ENCODE data around the gene CPLANE1. TPM values are rescaled to one million over a fixed set of nuclear protein-coding genes. Genes with fewer than 3 reads are reported as not detected.
A peak's percentile ranks its signal among the peaks of the same experiment; 100 is the strongest.
"Not testable (repeated sequence)": the region's sequence is repeated elsewhere in the genome, so short reads cannot be mapped to it uniquely, and the experiment has no call there.

CPLANE1 gene
- total RNA-seq, 2 experiments from 2014 or later = 6.2 to 7.4 TPM

- no peak overlapping the region for H3K27ac Mint-ChIP-seq
- intact Hi-C loops (cut with DNase I, micrococcal nuclease) = no loop called here
- ChIA-PET POLR2A (no interaction called here), CTCF (no interaction called here)
- H3K9me3 Mint-ChIP-seq (ENCODE audit: low read depth) = no peaks in the 10 kb centered on the region
- ATAC-seq (no peak), DNase-seq (no peak)
- no peak overlapping the region for H3K4me3 Mint-ChIP-seq
- H3K36me3 Mint-ChIP-seq (ENCODE audit: low read depth) = peaks cover 3% of the 10 kb centered on the region
- peaks cover 6% of the 10 kb centered on the region for H3K4me1 Mint-ChIP-seq
- H3K27me3 Mint-ChIP-seq = no peaks in the 10 kb centered on the region
Measured at GRCh38 chr5:37247496-37247895, 1.7 kb downstream of the CPLANE1 start.

- peaks cover 6% of the 10 kb centered on the region for H3K4me1 Mint-ChIP-seq
- H3K27me3 Mint-ChIP-seq = no peaks in the 10 kb centered on the region
- intact Hi-C loops (cut with DNase I, micrococcal nuclease) = no loop called here
- no peak overlapping the region for H3K4me3 Mint-ChIP-seq
- no peaks in the 10 kb centered on the region for H3K9me3 Mint-ChIP-seq (ENCODE audit: low read depth)
- no peak for DNase-seq
- ChIA-PET CTCF (no interaction called here), POLR2A (interaction anchor here (0.6 kb wide), 1 partner anchor 76 kb away, joined by 10 read pairs; no protein-coding TSS in a partner anchor)
- H3K27ac Mint-ChIP-seq = no peak overlapping the region
- peaks cover 3% of the 10 kb centered on the region for H3K36me3 Mint-ChIP-seq (ENCODE audit: low read depth)
- no peak for ATAC-seq
Measured at GRCh38 chr5:37247036-37247435, 2.1 kb downstream of the CPLANE1 start.

GRCh38 chr5:37234288-37234687 is 14.9 kb downstream of the CPLANE1 start:
- CTCF ChIA-PET = no interaction called here
- intact Hi-C loops (cut with DNase I, micrococcal nuclease) = no loop called here
- peaks cover 43% of the 10 kb centered on the region for H3K36me3 Mint-ChIP-seq (ENCODE audit: low read depth)
- no peaks in the 10 kb centered on the region for H3K27me3 Mint-ChIP-seq
- DNase-seq = no peak
- H3K9me3 Mint-ChIP-seq (ENCODE audit: low read depth) = peaks cover 18% of the 10 kb centered on the region
- POLR2A ChIA-PET = no interaction called here
- H3K4me1 Mint-ChIP-seq = no peaks in the 10 kb centered on the region
- H3K27ac Mint-ChIP-seq = no peak overlapping the region
- H3K4me3 Mint-ChIP-seq = no peak overlapping the region
- ATAC-seq = no peak

- intact Hi-C loops (cut with DNase I, micrococcal nuclease) = no loop called here
Measured at GRCh38 chr5:37226377-37226776, 22.8 kb downstream of the CPLANE1 start.

GRCh38 chr5:37222181-37222580 is 27.0 kb downstream of the CPLANE1 start:
- peaks cover 15% of the 10 kb centered on the region for H3K36me3 Mint-ChIP-seq (ENCODE audit: low read depth)
- no peaks in the 10 kb centered on the region for H3K4me1 Mint-ChIP-seq
- DNase-seq = no peak
- intact Hi-C loops (cut with DNase I, micrococcal nuclease) = no loop called here
- CTCF ChIA-PET = no interaction called here
- no peaks in the 10 kb centered on the region for H3K9me3 Mint-ChIP-seq (ENCODE audit: low read depth)
- no peak for ATAC-seq
- POLR2A ChIA-PET = no interaction called here
- H3K27me3 Mint-ChIP-seq = no peaks in the 10 kb centered on the region
- no peak overlapping the region for H3K27ac Mint-ChIP-seq
- no peak overlapping the region for H3K4me3 Mint-ChIP-seq

More at GRCh38 chr5:37226377-37226776, 22.8 kb downstream of the CPLANE1 start:
- no peak overlapping the region for H3K4me3 Mint-ChIP-seq
- H3K4me1 Mint-ChIP-seq = no peaks in the 10 kb centered on the region
- DNase-seq (no peak), ATAC-seq (no peak)
- H3K27me3 Mint-ChIP-seq = no peaks in the 10 kb centered on the region
- ChIA-PET CTCF (no interaction called here), POLR2A (no interaction called here)
- H3K27ac Mint-ChIP-seq = no peak overlapping the region
- H3K9me3 Mint-ChIP-seq (ENCODE audit: low read depth) = no peaks in the 10 kb centered on the region
- peaks cover 10% of the 10 kb centered on the region for H3K36me3 Mint-ChIP-seq (ENCODE audit: low read depth)

- CTCF ChIA-PET = interaction anchor here (0.9 kb wide), 1 partner anchor 20 kb away, joined by 3 read pairs; no protein-coding TSS in a partner anchor
Measured at GRCh38 chr5:37220426-37220825, 28.8 kb downstream of the CPLANE1 start.

GRCh38 chr5:37219384-37219783 is 29.8 kb downstream of the CPLANE1 start:
- ATAC-seq; POLR2A ChIA-PET; CTCF ChIA-PET; H3K9me3 Mint-ChIP-seq (ENCODE audit: low read depth); H3K4me3 Mint-ChIP-seq; DNase-seq; H3K27me3 Mint-ChIP-seq; H3K27ac Mint-ChIP-seq; H3K4me1 Mint-ChIP-seq: not testable (repeated sequence)
- H3K36me3 Mint-ChIP-seq (ENCODE audit: low read depth) = peaks cover 12% of the 10 kb centered on the region
- intact Hi-C loops (cut with DNase I, micrococcal nuclease) = loop anchor here in 1 of 2 experiments (10.0 kb wide), 1 partner anchor 175 kb away; no protein-coding TSS in a partner anchor

More at GRCh38 chr5:37220426-37220825, 28.8 kb downstream of the CPLANE1 start:
- H3K4me1 Mint-ChIP-seq; POLR2A ChIA-PET; ATAC-seq; H3K4me3 Mint-ChIP-seq; intact Hi-C loops (cut with DNase I, micrococcal nuclease); DNase-seq; H3K27me3 Mint-ChIP-seq; H3K9me3 Mint-ChIP-seq (ENCODE audit: low read depth); H3K27ac Mint-ChIP-seq: not testable (repeated sequence)
- peaks cover 12% of the 10 kb centered on the region for H3K36me3 Mint-ChIP-seq (ENCODE audit: low read depth)

- H3K36me3 Mint-ChIP-seq (ENCODE audit: low read depth) = peaks cover 10% of the 10 kb centered on the region
Measured at GRCh38 chr5:37217976-37218375, 31.2 kb downstream of the CPLANE1 start.

GRCh38 chr5:37214550-37214949 is 34.6 kb downstream of the CPLANE1 start:
- CTCF ChIA-PET = interaction anchor here (0.5 kb wide), 1 partner anchor 168 kb away, joined by 3 read pairs; no protein-coding TSS in a partner anchor
- Mint-ChIP-seq H3K4me3 (no peak overlapping the region), H3K27ac (no peak overlapping the region), H3K9me3 (ENCODE audit: low read depth) (no peaks in the 10 kb centered on the region), H3K27me3 (no peaks in the 10 kb centered on the region), H3K4me1 (peaks cover 4% of the 10 kb centered on the region), H3K36me3 (ENCODE audit: low read depth) (peaks cover 18% of the 10 kb centered on the region)
- POLR2A ChIA-PET = no interaction called here
- ATAC-seq = peak; percentile 47
- intact Hi-C loops (cut with DNase I, micrococcal nuclease) = loop anchor here in 1 of 2 experiments (10.0 kb wide), 1 partner anchor 170 kb away; no protein-coding TSS in a partner anchor
- DNase-seq = no peak

More at GRCh38 chr5:37217976-37218375, 31.2 kb downstream of the CPLANE1 start:
- peaks cover 4% of the 10 kb centered on the region for H3K4me1 Mint-ChIP-seq
- ATAC-seq (no peak), DNase-seq (no peak)
- ChIA-PET CTCF (no interaction called here), POLR2A (no interaction called here)
- intact Hi-C loops (cut with DNase I, micrococcal nuclease) = loop anchor here in 1 of 2 experiments (10.0 kb wide), 1 partner anchor 173 kb away; no protein-coding TSS in a partner anchor
- H3K27ac Mint-ChIP-seq = no peak overlapping the region
- H3K4me3 Mint-ChIP-seq = no peak overlapping the region
- no peaks in the 10 kb centered on the region for H3K9me3 Mint-ChIP-seq (ENCODE audit: low read depth)
- no peaks in the 10 kb centered on the region for H3K27me3 Mint-ChIP-seq

- Mint-ChIP-seq H3K27ac (no peak overlapping the region), H3K9me3 (ENCODE audit: low read depth) (no peaks in the 10 kb centered on the region), H3K4me3 (no peak overlapping the region), H3K36me3 (ENCODE audit: low read depth) (peaks cover 13% of the 10 kb centered on the region), H3K4me1 (peaks cover 8% of the 10 kb centered on the region), H3K27me3 (no peaks in the 10 kb centered on the region)
- DNase-seq = no peak
- intact Hi-C loops (cut with DNase I, micrococcal nuclease) = loop anchor here in 1 of 2 experiments (10.0 kb wide), 1 partner anchor 167 kb away; no protein-coding TSS in a partner anchor
- ChIA-PET CTCF (no interaction called here), POLR2A (no interaction called here)
- ATAC-seq = no peak
Measured at GRCh38 chr5:37212096-37212495, 37.1 kb downstream of the CPLANE1 start.

GRCh38 chr5:37211661-37212060 is 37.5 kb downstream of the CPLANE1 start:
- DNase-seq = no peak
- ChIA-PET CTCF (no interaction called here), POLR2A (no interaction called here)
- Mint-ChIP-seq H3K27ac (no peak overlapping the region), H3K4me1 (peaks cover 8% of the 10 kb centered on the region), H3K4me3 (no peak overlapping the region), H3K9me3 (ENCODE audit: low read depth) (no peaks in the 10 kb centered on the region), H3K36me3 (ENCODE audit: low read depth) (peaks cover 13% of the 10 kb centered on the region), H3K27me3 (no peaks in the 10 kb centered on the region)
- intact Hi-C loops (cut with DNase I, micrococcal nuclease) = loop anchor here in 1 of 2 experiments (10.0 kb wide), 1 partner anchor 167 kb away; no protein-coding TSS in a partner anchor
- no peak for ATAC-seq

GRCh38 chr5:37208883-37209797 is 40.0 kb downstream of the CPLANE1 start:
- intact Hi-C loops (cut with DNase I, micrococcal nuclease) = no loop called here
- Mint-ChIP-seq H3K4me3 (peak overlapping the region; percentile 75), H3K9me3 (ENCODE audit: low read depth) (no peaks in the 10 kb centered on the region), H3K36me3 (ENCODE audit: low read depth) (peaks cover 15% of the 10 kb centered on the region), H3K4me1 (peaks cover 4% of the 10 kb centered on the region), H3K27me3 (no peaks in the 10 kb centered on the region), H3K27ac (peak overlapping the region; percentile 45)
- ChIA-PET POLR2A (no interaction called here), CTCF (interaction anchor here (0.6 to 0.7 kb wide), 2 partner anchors 28 to 211 kb away, joined by 3 read pairs; no protein-coding TSS in a partner anchor)
- DNase-seq (peak; percentile 39), ATAC-seq (peak; percentile 83)
